Medulla oblongata (tissue), 1 donor: ENCODE data around the gene RAVER1.
"Not testable (repeated sequence)": the region's sequence is repeated elsewhere in the genome, so short reads cannot be mapped to it uniquely, and the experiment has no call there.

Experiments used
- DNase-seq: peaks from one replicate; pipeline ENCODE4 v3.0.0-alpha.2; 2015; ENCODE audit errors: extremely low spot score

RAVER1 gene, protein sequence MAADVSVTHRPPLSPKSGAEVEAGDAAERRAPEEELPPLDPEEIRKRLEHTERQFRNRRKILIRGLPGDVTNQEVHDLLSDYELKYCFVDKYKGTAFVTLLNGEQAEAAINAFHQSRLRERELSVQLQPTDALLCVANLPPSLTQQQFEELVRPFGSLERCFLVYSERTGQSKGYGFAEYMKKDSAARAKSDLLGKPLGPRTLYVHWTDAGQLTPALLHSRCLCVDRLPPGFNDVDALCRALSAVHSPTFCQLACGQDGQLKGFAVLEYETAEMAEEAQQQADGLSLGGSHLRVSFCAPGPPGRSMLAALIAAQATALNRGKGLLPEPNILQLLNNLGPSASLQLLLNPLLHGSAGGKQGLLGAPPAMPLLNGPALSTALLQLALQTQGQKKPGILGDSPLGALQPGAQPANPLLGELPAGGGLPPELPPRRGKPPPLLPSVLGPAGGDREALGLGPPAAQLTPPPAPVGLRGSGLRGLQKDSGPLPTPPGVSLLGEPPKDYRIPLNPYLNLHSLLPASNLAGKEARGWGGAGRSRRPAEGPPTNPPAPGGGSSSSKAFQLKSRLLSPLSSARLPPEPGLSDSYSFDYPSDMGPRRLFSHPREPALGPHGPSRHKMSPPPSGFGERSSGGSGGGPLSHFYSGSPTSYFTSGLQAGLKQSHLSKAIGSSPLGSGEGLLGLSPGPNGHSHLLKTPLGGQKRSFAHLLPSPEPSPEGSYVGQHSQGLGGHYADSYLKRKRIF

DNA sequence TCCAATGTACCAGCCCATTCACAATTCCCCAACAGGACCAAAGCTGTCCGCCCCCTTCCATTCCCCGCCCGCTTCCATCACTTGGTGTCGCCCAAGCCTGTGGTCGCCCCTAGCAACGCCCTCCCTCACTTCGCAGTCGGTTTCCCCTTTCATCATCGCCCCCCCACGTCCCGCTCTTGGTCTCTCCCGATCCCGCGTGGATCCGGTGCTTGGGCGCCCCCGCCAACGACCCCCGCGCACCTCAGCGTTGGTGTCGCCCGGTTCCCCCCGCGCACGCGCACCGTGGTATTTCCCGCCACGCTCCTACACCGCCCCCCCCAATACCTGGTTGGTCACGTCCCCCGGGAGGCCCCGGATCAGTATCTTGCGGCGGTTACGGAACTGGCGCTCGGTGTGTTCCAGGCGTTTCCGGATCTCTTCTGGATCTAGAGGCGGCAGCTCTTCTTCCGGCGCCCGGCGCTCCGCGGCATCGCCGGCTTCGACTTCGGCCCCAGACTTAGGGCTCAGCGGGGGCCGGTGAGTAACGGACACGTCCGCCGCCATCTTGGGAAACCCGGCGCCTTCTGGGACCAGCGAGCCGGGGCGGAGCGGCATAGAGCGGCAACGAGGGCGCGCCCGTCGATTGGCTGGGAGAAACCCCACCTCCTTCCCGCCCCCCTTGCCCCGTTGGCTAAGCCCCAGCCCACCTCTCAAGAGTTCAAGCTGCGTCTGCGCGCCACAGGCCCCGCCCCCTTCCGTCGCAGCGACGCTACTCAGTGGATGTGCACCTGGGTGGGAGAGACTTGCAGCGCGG, at the start of gene RAVER1:
RAVER1 (minus strand) TSS at position 565 of the 793 bp plus-strand sequence; CDS start at position 543, 22 bp downstream.
- DNase-seq = peak; percentile 97

DNA sequence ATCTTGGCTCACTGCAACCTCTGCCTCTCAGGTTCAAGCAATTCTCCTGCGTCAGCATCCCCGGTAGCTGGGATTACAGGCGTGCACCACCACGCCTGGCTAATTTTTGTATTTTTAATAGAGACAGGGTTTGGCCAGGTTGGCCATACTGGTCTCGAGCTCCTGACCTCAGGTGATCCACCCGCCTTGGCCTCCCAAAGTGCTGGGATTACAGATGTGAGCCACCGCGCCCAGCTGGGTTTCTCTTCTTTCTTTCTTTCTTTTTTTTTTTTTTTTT, 49.8 kb upstream of the RAVER1 start:
- not testable (repeated sequence) for DNase-seq

DNA sequence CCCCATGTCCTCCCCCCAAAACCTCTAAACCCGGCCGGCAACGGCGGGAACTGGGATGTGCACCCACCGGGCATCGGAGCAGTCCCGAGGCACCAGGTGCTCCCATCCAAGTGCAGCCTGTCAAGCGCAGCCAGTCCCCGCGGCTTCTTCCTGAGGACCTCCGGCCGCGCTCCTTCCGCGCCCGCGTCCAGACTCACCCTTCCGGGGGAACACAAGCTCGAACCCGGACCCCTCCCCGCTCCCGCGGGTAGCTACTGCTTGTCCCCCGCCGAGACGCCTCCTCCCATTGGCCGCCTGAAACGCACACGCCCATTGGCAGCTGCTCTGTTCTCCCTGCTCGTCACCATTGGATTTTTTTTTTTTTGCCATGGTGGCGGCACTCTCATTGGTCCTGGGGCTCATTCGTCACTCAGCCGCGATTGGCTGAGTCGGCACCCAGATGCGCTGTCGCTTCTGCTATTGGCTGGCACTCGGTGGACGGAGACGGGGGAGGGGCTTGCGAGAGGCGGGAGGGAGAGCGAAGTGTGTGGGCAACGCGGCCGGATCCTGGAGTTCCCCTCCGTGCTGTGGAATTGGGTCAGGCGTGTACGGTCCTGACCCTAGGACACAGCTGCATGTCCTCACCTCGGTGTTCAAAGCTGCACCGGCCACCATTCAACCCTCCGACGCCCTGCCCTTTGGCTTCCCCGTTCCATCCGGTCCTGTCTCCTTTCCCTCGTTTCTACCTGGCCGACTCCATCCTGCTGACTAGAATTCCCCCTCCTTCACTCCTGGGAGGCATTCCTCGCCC, 47.2 kb upstream of the RAVER1 start, which contains the start of gene TYK2:
TYK2 (minus strand) TSS at position 260 of the 790 bp plus-strand sequence. CDS start 2,166 bp downstream, outside the sequence.
- DNase-seq = peak; percentile 99

DNA sequence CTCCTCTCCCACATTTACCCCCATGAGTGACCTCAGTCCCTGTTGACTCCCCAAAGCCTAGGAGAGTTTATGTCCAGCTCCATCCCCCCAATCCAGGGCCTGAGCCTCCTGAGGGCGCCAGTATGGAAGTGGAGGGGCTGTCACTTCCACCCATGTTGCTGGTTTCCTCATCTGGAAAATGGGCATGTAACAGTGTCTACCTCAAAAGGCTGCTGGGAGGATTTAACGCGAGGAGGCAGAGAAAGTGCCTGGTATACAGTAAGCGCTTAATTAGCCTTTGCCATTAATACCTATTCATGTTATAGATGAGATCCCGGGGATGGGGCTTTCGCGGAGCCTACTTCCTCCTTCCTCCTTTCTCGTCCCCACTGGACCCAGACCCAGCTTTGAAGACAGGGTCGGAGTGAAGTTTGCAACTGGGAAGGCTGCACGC, 46.6 kb upstream of the RAVER1 start:
- DNase-seq = no peak

DNA sequence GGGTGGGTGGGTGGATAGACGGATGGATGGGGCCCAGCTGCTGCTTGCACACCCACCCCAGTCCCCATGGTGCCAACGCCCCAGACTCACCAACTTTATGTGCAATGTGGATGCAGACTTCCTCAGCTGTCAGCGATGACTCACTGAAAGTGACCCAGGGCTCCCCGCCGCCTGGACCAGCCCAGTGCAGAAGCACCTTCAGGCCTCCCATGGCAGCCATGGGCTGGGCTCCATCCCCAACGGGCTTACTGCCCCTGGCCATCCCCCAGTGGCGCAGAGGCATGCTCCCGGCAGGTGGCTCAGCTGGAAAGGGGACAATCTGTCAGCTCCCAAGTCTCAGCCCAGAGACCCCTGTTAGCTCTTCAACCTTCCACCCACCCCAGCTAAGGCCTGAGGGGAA, 44.8 kb upstream of the RAVER1 start:
- no peak for DNase-seq

DNA sequence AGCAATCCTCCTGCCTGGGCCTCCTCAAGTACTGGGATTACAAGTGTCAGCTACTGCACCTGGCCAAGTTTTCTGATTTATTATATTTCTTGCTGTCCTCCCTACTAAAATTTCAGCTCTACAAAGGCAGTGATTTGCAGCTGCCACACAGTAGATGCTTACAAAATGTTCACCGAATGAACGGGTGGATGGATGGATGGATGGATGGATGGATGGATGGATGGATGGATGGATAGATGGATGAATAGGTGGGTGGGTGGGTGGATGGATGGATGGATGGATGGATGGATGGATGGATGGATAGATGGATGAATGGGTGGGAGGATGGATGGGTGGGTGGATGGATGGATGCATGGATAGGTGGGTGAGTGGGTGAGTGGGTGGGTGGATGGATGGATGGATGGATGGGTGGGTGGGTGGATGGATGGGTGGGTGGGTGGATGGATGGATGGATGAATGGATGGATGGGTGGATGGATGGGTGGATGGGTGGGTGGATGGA, 43.9 kb upstream of the RAVER1 start:
- not testable (repeated sequence) for DNase-seq

DNA sequence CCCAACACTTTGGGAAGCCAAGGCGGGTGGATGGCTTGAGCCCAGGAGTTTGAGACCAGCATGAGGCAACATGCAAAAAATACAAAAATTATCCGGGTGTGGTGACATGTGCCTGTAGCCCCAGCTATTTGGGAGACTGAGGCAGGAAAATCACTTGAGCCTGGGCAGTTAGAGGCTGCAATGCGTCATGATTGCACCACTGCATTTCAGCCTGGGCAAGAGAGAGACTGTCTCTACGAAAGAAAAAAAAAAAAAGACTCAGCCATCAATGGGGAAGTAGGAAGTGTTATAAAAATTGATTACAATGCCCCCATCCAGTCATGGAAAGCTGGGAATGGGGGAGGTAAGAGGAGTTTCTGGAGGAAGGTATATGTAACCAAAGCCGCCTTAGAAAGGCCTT, 41.6 kb upstream of the RAVER1 start:
- no peak for DNase-seq

DNA sequence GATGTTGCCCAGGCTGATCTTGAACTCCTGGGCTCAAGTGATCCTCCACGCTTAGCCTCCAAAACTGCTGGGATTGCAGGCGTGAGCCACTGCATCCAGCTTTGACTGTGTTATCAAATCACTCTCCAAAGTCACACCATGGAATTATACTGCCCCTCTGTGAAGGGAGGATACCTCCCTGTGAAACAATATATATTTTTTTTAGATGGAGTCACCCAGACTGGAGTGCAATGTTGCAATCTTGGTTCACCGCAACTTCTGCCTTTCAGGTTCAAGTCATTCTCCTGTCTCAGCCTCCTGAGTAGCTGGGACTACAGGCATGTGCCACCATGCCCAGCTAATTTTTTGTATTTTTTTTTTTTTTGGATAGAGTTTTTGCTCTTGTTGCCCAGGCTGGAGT, 39.4 kb upstream of the RAVER1 start:
- DNase-seq = peak; percentile 58

DNA sequence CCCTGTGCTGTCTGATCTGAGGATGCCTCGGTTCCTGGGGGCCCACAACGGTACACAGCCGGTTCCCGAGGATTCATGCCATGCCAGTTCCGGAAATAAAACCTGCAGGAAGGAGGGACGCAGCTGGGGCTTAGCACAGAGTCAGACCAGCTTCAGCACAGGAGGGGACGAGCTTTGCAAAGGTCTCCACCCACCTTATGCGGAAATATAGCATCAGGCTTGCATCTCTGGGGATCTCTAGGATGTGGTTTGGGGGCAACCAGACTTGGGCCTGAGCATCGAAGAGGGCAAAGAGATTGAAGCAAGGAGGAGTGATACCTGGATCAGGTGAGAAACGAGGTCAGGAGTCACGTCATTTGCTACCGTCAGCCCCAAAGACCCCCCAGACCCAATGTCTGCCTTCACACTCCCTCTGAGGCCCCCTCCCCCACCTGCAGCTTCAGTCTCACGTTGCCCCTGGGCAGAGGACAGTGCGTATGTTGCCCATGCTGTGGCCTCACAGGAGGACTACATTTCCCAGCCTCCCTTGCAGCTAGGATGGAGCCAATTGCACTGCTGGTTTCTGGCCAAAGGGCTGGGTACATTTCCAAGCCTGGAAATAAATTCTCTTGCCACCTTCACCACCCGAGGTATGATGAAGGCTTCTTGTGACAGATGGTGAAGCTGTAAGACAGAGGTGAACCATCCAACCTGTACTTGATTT, 34.9 kb upstream of the RAVER1 start:
- no peak for DNase-seq

DNA sequence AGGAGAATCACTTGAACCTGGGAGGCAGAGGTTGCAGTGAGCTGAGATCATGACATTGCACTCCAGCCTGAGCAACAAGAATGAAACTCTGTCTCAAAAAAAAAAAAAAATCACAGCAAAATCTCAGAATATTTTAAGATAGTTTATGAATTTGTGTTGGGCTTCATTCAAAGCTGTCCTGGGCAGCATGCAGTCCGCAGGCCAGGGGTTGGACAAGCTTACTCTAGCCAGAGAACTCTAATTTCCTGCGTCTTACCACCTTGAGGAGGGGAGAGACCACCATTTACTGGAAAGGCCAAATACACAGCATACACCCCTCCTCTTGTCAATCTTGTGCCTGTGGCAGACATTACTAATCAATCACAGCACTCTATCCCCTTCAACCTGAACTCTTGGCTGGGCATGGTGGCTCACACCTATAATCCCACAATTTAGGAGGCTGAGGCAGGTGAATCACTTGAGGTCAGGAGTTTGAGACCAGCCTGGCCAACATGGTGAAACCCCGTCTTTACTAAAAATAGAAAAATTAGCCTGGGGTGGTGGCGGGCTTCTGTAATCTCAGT, 33.7 kb upstream of the RAVER1 start:
- DNase-seq = not testable (repeated sequence)

DNA sequence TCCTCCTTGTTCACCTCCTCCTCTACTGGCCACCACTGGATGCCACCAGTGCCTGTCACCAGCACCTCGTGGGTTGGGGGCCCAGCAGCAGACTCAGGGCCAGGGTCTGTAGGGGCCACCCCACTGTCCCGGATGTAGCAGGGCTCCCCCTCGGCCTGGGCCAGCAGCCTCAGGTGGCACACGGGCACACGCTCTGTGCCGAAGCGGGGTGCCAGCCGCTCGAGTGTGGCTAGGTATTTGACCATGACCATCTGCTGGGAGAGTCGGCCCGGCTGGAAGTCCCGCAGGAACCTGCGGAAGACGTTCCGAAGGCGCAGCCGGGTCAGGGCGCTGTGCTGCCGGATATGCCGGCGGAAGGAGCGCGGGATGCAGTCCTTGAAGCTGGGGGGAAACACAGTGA, 32.2 kb upstream of the RAVER1 start:
- DNase-seq = no peak

DNA sequence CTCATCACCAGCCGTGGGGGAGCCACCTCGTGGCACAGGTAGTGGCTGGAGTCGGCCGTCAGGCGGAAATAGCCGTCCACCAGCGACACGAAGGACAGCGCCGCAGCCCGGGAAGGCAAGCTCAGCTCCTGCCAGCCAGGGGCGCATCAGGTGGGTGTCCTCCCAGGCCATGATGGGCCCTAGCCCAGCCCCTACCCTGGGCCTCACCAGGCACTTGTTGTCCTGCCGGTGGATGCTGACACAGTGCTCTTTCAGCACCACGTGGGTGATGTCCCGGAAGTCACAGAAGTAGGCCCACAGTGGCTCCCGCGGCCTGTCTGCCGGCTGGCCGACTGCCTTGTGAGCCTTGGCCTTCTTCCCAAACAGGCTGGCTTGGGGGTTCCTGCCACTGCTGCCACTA, 31.3 kb upstream of the RAVER1 start:
- peak; percentile 66 for DNase-seq

DNA sequence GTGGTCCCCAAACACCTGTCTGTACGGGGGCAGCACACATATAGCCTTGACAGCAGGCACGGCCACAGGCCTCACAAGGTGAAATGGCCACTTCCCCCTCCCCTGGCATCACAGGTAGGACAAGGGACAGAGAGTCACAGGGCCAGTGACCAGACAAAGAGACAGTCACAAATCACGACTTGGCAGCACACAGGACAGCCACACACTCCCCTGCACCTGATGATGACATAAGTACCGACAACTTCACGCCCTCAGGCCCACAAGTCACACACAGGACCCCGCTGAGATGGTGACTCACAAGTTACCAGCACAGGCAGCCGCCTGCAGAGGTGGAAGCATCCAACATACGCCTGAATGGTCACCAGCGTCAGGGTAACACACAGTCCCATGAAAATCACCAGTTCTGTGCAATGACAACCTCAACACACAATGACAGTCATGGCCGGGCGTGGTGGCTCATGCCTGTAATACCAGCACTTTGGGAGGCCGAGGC, 30.5 kb upstream of the RAVER1 start:
- no peak for DNase-seq

DNA sequence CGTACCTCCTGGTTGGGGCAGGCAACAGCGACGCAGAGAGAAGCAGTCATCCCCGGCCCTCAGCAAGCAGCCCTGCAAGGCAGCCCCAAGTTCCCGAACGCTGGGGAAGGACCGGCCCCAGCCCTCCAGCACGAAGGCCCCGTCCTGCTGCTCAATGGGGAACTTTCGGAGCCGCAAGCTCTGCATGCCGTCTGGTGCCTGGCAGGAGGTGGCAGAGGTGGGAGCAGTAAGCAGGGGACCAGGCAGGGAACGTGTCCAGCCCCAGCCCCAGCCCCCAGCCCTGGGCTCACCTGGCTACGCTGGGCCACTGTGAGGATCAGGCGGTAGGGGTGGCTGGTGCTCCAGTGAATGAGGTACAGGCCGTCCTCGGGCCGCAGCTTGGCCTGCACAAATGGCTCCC, 28.9 kb upstream of the RAVER1 start:
- no peak for DNase-seq

DNA sequence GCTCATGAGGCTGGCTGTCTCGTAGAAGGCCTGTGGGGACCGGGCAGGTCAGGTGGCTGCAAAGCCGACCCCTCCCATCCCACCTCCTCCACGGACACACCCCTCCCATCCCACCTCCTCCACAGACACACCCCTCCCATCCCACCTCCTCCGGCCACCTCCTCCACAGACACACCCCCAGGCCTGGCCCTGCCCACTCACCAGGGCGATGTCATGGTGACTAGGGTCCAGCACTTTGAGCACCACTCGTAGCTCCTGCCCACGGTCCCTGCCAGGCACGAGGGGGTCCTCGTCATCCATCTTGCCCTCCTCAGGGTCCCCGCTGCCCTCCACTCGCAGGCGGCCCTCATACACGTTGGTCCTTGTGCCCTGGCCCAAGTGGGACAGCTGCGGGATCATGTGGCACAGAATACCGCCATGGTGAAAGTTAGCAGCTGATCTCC, 28.3 kb upstream of the RAVER1 start:
- no peak for DNase-seq

DNA sequence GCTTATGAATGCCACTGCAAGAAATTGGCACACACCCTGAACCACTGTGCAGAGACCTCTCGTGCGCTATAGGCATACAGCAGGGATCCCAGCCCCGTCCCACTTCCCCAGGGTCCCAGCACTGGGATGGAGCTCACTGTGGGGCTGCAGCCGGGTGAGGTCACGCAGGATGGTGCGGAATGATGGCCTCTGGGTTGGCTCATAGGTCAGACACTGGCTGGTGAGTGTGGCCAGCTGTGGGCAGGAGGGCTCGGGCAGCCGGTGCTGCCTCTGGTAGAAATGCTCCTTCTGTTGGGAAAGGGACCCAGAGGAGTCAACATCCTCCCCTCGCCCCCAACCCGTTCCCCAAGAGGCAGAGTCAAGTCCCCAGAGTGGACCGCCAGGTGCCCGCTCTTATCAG, 23.1 kb upstream of the RAVER1 start:
- DNase-seq = no peak

DNA sequence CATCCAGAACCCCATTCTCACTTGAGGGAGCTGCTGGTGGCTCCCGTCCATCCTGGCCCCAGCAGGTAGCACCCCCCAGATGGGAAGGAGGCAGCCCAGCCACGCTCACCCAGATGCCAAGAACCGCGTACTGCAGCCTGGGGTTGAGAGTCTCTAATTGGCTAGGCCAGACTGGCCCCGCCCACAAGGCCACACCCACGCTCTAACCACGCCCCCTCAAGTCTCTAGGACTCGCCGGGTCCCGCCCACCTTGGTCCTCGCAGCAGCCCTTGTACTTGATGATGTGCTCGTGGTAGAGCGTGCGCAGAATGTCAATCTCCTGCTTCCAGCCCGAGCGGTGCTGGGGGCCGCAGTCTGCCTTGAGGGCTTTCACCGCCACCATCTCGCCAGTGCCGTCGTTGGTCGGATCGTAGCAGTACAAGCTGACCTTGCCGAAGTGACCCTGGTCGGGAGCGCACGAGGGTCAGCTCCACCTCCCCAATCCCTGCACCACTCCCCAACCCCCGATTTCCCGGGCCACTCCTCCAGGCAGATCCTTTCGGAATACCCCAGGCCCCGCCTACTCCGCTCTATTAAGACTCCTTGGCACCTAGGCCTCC, 20.6 kb upstream of the RAVER1 start:
- DNase-seq = no peak

DNA sequence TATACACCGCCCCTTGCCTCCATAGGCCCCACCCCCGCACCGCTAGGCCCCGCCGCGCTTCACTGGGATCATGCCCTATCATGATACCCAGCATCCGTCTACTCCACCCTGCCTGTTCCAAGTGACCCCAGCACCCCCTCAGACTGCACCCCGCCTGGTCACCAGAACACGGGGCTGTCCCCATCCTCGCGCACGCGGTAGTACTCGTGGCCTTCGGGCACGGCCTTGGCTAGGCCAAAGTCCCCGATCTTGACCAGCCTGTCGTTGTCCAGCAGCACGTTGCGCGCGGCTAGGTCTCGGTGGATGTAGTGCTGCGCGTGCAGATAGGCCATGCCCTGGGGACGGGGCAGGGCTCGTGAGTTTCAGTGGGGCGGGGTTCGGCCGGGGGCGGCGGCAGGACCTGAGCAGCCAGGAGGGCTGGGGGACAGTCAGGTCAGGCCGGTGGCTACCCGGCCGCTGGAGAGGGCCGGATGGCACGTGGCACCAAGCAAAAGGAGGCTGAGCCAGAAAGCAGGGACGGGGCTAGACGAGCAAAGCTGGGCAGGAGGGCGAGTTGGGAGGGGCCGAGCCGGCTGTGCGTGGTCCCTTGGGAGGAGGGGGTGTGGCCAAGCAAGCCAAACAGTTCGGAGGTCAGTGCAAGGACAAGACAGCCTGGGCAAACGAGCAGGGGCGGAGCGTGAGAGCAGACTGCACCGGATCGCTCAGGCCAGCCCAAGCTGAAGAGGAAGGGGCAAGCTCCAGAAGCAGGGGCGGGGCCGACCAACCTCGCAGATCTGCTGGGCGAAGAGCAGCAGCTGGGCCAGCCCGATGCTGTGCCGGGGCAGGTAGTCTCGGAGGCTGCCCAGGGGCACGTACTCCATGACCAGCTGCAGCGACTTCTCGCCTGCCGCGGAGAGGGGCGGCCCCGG, 19.7 kb upstream of the RAVER1 start:
- DNase-seq = no peak

DNA sequence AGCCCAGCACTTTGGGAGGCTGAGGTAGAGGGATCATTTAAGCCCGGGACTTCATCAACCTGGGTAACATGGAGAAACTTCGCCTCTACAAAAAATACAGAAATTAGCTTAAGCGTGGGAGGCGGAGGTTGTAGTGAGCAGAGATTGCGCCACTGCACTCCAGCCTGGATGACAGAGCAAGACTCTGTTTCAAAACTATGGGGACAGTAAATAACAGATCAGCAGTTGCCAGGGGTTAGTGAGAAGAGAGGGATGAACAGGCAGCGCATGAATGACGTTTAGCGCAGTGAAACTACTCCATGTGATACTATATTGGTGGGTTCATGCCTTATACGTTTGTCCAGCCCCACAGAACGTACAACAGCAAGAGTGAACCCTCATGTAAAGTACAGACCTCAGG, 13.2 kb upstream of the RAVER1 start:
- peak; percentile 27 for DNase-seq
